Testis (tissue), 3 donors: ENCODE results near the gene GNAT1. TPM values are rescaled to one million over a fixed set of nuclear protein-coding genes. Genes with fewer than 3 reads are reported as not detected.

Source experiments
- DNase-seq: peaks from one replicate; pipeline ENCODE4 v3.0.0-alpha.2; 2019
- H3K27ac ChIP-seq, 2 donors: fragments of 200-600 bp; sonication (generic); one replicate each; pipeline ENCODE4 v1.5.1; 2019
- H3K27me3 ChIP-seq: fragments of 200-600 bp; sonication (generic); one replicate; pipeline ENCODE4 v1.5.1; 2019
- H3K36me3 ChIP-seq: fragments of 200-600 bp; sonication (generic); one replicate; pipeline ENCODE4 v1.5.1; 2017; ENCODE audit warnings: low read depth; ENCODE audit errors: missing control alignments
- H3K4me1 ChIP-seq: fragments of 200-600 bp; sonication (generic); one replicate; pipeline ENCODE4 v1.5.1; 2019
- H3K4me3 ChIP-seq, 2 donors: fragments of 200-600 bp; sonication (generic); one replicate each; pipeline ENCODE4 v1.5.1; 2017 to 2019
- H3K9me3 ChIP-seq: fragments of 200-600 bp; sonication (generic); one replicate; pipeline ENCODE4 v1.5.1; 2017
- CTCF ChIP-seq, 3 experiments: fragments of 450-650 bp in 2 of 3; fragments of 200-600 bp in 1 of 3; sonication (generic) in 1 of 3; IDR thresholded peaks; one replicate each; pipeline ENCODE4 v1.5.1; 2016 to 2019; ENCODE audit warnings: antibody characterized with exemption in 3 of 3, mild to moderate bottlenecking in 2 of 3, moderate library complexity in 1 of 3
- POLR2A ChIP-seq: fragments of 450-650 bp; IDR thresholded peaks from one replicate; pipeline ENCODE4 v1.6.1; 2017; ENCODE audit warnings: antibody characterized with exemption, mild to moderate bottlenecking, moderate library complexity
- WGBS, 2 donors: methylation state at CpG; one replicate each; pipeline ENCODE4 v1.1.5; 2018; 5-methylcytosine and 5-hydroxymethylcytosine counted together
- intact Hi-C: fragments of 100-400 bp; cut with DNase I; formaldehyde crosslinking; loops from one replicate; pipeline ENCODE4 v1.15.1; 2023; ENCODE audit warnings: low total_unique reads
- polyA plus RNA-seq: library from polyadenylated mRNA; stranded (reverse); fragments of 350-450 nt; fragmentation: Illumina TruSeq; extraction: RNeasy Lipid Tissue Mini Kit (QIAGEN cat#74804); gene quantifications from one replicate; pipeline ENCODE4 v1.2.3, GENCODE V29; 2014; ENCODE audit warnings: low read depth, low replicate concordance; ENCODE audit not compliant: insufficient read depth
- total RNA-seq, 2 donors: library from RNA; depleted of rRNA; stranded (reverse); fragments of >200 nt; gene quantifications; one replicate each; pipeline ENCODE4 v1.2.3, GENCODE V29; 2016

GNAT1 gene
- total and polyA plus RNA-seq, 3 donors from 2014 or later = 0.93 to 2.3 (median 1.2) TPM

GRCh38 chr3:50218448-50218847 lies 27.0 kb downstream of the GNAT1 start:
- no peak for TF ChIP-seq CTCF (IDR thresholded peaks at IDR 0.05)
- no peak for TF ChIP-seq POLR2A
- WGBS, 2 donors = 93 to 98% methylated on average over 10 to 16 of the region's 17 CpGs
- Histone ChIP-seq H3K27me3 (no peaks in the 10 kb centered on the region), H3K27ac (no peak overlapping the region), H3K9me3 (no peaks in the 10 kb centered on the region), H3K4me3 (no peak overlapping the region), H3K4me1 (no peaks in the 10 kb centered on the region), H3K36me3 (no peaks in the 10 kb centered on the region)
- DNase-seq = no peak
- intact Hi-C loops = no loop called here

GRCh38 chr3:50219285-50219684 lies 27.9 kb downstream of the GNAT1 start:
- Histone ChIP-seq H3K4me3 (no peak overlapping the region), H3K36me3 (no peaks in the 10 kb centered on the region), H3K27ac (no peak overlapping the region), H3K9me3 (no peaks in the 10 kb centered on the region), H3K4me1 (no peaks in the 10 kb centered on the region), H3K27me3 (no peaks in the 10 kb centered on the region)
- intact Hi-C loops = no loop called here
- no peak for DNase-seq
- 91 to 92% methylated on average over 5 of the region's 5 CpGs for WGBS, 2 donors
- TF ChIP-seq POLR2A = no peak
- TF ChIP-seq CTCF (IDR thresholded peaks at IDR 0.05) = no peak

- no peak for TF ChIP-seq CTCF (IDR thresholded peaks at IDR 0.05)
- no peak for TF ChIP-seq POLR2A
- Histone ChIP-seq H3K4me1 (no peaks in the 10 kb centered on the region), H3K27ac (no peak overlapping the region), H3K4me3 (no peak overlapping the region), H3K9me3 (no peaks in the 10 kb centered on the region), H3K36me3 (no peaks in the 10 kb centered on the region), H3K27me3 (no peaks in the 10 kb centered on the region)
- 51 to 67% methylated on average over 6 of the region's 6 CpGs for WGBS, 2 donors
- intact Hi-C loops = no loop called here
- no peak for DNase-seq
These were observed 28.7 kb downstream of the GNAT1 start for GRCh38 chr3:50220109-50220508.

- 79 to 88% methylated on average over 4 of the region's 4 CpGs for WGBS, 2 donors
- peaks cover under 1% of the 10 kb centered on the region for H3K4me1 ChIP-seq
- H3K4me3 ChIP-seq = no peak overlapping the region
- no peak overlapping the region for H3K27ac ChIP-seq
- no peak for DNase-seq
- H3K9me3 ChIP-seq = no peaks in the 10 kb centered on the region
- TF ChIP-seq POLR2A = no peak
- no peak for TF ChIP-seq CTCF (IDR thresholded peaks at IDR 0.05)
- H3K27me3 ChIP-seq = no peaks in the 10 kb centered on the region
- no peaks in the 10 kb centered on the region for H3K36me3 ChIP-seq
- intact Hi-C loops = no loop called here
These were observed 29.6 kb downstream of the GNAT1 start for GRCh38 chr3:50221051-50221410.

GRCh38 chr3:50221411-50222168 lies 30.2 kb downstream of the GNAT1 start:
- Histone ChIP-seq H3K4me1 (peaks cover 4% of the 10 kb centered on the region), H3K36me3 (no peaks in the 10 kb centered on the region), H3K9me3 (no peaks in the 10 kb centered on the region), H3K4me3 (no peak overlapping the region), H3K27me3 (no peaks in the 10 kb centered on the region), H3K27ac (no peak overlapping the region)
- WGBS, 2 donors = 80 to 93% methylated on average over 12 of the region's 12 CpGs
- TF ChIP-seq POLR2A (no peak), CTCF (IDR thresholded peaks at IDR 0.05) (no peak)
- intact Hi-C loops = no loop called here
- no peak for DNase-seq
